COLO829 (cell line): ENCODE measurements around the gene COL24A1.
"Not testable (repeated sequence)": the region's sequence is repeated elsewhere in the genome, so short reads cannot be mapped to it uniquely, and the experiment has no call there.

Source experiments
- DNase-seq: peaks from one replicate; pipeline ENCODE4 v3.0.0; 2012; ENCODE audit warnings: low spot score

The COL24A1 gene

GRCh38 chr1:86072474-86072873 lies 84.1 kb downstream of the COL24A1 start:
- DNase-seq, result not testable (repeated sequence)

GRCh38 chr1:86071870-86072269 lies 84.7 kb downstream of the COL24A1 start:
- DNase-seq, result not testable (repeated sequence)

DNA sequence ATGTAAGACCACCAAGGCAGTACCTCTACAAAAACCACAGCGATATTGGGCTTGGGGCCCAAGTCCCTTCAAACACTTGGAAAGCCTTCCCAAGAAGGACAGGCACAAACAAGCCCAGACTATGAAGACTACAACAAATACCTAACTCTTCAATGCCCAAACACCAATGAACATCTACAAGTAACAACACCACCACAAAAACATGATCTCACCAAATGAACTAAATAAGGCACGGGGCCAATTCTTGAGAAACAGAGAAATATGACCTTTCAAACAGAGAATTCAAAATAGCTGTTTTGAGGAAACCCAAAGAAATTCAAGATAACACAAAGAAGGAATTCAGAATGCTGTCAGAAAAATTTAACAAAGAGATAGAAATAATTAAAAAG lies 86.8 kb downstream of the COL24A1 start:
- no peak for DNase-seq

GRCh38 chr1:86068841-86069756 lies 87.5 kb downstream of the COL24A1 start:
- DNase-seq, result no peak

GRCh38 chr1:86068271-86068721 lies 88.3 kb downstream of the COL24A1 start:
- no peak for DNase-seq

DNA sequence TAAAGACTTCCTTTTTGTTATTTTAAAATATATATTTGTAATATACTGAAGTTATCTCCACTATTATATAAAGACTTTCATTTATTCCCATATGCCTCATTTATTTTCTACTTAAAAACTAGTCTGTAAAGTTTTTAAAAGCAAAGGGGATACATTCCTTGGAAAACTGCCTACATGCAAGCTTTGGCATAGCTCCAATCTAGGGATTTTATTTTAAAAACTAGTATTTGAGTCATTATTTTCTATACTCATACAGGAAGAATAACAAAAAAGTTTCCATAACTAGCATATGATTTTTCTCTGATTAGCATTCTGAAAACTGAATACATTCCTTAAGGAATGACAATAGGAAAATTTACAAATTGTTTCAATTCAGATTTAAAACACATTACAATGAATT lies 88.9 kb downstream of the COL24A1 start:
- no peak for DNase-seq

GRCh38 chr1:86064899-86065298 lies 91.7 kb downstream of the COL24A1 start:
- no peak for DNase-seq

DNA sequence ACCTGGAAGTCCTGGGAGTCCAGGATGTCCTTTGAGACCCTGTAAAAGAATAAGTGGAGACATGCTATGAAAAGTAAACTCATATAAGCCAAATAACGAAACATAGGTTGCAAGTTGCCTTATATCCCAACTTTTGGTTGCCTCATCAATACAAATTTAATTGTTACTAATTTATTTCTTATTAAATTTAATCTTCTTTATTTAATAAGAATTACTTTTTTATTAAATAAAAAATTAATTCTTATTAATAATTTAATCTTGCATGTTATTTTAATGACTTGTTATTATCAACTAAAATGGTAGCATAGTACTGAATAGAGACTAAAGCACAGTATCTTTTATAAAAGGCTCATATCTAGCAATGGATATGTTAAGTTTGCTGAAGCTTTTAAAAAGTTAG lies 92.9 kb downstream of the COL24A1 start:
- no peak for DNase-seq

DNA sequence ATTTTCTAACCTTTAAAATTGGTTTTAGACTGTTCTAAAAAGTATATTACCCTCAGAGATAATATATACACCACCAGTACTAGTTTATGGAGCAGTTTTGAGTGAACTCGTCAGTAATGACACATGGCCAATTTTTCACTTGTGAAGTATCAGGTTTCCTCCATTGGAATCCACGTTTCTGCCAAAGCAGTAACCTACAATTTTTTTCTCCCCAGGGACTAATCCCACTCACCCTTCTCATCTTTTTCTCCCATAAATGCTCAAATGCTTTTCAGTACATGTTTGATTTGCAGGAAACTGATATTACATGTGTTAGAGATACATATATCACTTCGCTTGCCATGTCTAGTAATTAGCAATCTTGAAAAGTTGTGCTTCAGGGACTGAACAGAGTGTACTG lies 94.1 kb downstream of the COL24A1 start:
- no peak for DNase-seq

DNA sequence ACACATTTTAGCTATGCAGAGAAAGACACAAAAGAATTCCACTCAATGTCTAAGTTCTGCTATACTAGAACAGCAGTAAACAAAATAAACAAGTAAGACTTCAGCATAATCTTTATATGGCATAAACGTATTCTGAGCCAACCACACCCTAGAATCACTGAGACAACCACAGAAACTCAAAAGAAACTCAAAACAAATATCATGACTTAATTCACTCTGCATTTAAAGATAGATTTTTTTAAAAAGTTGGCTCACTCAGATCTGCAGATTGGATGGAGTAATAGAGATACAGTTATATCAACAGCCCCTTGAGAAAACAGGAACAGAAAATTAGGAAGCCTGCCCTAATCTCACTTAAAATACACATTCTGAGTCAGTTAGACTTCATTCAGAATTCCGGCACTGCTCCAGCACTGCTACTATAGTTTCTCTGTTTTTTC lies 95.0 kb downstream of the COL24A1 start:
- DNase-seq, result no peak

GRCh38 chr1:86054396-86054795 lies 102.2 kb downstream of the COL24A1 start:
- DNase-seq, result no peak

DNA sequence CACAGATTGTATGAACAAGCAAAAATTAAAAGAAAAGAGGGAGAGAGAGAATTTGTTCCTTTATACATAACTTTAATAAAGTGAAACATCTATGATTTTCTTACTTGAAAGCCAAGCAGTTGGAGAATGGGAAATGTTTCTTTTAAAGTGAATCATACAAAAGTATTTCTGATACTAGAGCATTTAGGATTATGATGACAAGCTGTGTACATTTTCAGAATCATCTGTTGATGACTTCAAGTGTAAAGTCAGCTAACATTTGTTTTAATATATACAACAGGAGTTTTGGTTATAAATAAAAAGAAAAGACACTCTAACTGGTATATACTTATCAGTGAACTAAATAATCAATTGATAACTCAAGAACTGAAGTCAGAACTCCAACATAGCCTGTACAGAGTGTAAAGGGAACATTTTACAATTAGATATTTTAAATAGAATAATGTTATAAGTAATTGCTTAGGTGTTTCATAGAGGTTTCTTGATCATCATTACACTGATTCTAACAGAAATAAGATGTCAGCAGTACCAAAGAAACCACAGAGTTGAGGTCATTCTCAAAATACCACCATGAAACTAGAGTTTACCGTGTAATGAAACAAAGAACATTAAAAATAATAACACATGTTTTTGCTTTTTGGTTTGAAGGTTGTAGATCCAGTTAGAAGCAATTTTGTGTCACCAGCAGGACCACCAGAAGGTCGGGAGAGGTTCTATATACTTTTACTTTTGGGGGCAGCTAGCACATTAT lies 103.4 kb downstream of the COL24A1 start:
- no peak for DNase-seq

DNA sequence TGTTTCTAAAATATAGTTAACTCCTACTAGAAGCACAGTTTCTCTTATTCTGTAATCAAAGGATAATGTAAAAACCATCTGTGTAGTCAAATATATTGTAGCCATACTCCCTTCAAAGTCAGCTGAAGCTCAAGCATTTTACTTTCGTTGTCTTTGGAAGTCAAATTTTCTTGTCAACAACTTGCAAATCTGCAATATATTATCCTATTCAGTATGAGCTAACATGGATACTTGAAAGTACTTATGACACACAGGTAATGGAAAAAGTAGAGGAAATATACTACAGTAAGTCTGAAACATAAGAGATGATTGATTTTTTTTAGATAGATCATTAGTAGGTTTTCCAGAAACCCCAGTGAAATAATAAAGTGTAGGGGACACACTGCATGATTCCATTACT lies 121.5 kb downstream of the COL24A1 start:
- no peak for DNase-seq

DNA sequence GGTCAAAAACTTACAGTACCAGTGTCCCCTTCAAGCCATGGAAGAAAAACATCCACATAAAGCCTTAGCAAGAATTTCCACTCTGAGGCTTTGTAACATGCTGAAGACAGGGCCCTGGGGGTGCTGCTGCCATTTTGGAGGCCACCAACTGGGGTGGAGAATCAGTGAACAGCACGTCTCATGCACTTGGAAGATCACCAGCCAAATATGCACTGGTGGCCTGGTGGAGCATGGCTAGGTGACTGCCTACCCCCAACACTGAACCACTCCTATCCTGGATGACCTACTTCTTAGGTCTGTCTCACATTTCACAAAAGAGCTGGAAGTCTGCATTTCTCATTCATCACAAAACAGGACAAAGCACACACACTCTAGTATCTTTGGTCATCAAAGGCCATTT lies 126.4 kb downstream of the COL24A1 start:
- no peak for DNase-seq

GRCh38 chr1:86018283-86018923 lies 138.2 kb downstream of the COL24A1 start:
- DNase-seq, result peak; percentile 20

GRCh38 chr1:86016076-86016759 lies 140.4 kb downstream of the COL24A1 start:
- no peak for DNase-seq

GRCh38 chr1:86015375-86015774 lies 141.2 kb downstream of the COL24A1 start:
- DNase-seq, result no peak

- no peak for DNase-seq
Observed at GRCh38 chr1:86000601-86001000, 156.0 kb downstream of the COL24A1 start.

DNA sequence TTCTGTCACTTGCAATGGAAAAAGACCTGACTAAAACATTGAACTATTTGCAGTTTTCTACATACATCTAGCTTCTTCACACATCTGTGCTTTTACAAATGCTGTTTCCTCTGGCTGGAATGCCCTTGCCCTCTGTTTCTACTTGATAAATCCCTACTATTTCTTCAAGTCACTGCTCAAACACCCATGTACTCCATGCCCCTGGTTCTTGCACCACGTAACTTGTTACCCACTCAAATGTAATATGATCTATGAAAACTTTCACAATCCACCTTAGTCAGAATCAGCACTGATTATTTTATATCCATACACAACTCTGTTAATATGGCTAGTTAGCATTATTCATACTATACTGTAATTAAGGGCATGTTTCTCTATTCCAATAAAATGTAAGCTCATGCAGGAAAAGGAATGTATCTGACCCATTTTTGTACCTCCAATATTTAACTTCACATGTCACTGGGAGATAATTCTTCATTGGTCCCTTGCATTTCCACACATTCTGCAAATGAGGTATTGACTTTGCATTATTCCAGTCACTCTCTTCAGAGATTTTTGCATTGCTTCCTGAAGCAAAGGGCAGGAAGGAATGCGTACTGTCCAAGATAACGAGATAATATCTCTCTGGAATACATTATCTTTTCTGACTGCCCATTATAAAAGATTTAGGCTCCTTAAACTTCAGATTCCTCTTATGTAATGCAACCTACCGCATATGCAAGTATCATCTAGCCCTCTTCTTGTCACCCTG lies 158.3 kb downstream of the COL24A1 start:
- DNase-seq, result no peak

DNA sequence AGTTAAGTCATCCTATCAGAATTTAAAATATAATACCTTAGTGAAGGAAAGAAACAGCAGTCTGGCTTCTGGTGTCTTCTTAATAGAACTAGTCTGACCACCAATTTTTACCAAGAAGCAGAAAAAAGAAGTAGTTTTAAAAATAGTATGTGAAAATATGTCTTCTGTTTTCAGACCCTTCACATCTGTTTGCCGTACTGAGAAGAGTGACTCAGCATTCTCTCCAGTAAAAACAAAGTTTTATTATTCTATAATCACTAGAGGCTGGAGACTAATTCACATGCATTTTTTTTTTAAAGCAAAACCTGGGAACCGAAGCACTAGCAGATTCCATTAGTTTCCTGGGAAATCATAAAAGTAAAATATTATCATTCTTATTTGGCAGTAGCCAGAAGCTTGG lies 163.8 kb downstream of the COL24A1 start:
- peak; percentile 7 for DNase-seq

GRCh38 chr1:85991261-85991660 lies 165.3 kb downstream of the COL24A1 start:
- DNase-seq, result no peak
